SK-N-SH treated with all-trans-retinoic acid at 6 μM for 48 hours (cell line): Measurements from ENCODE around the gene ALG14.

ENCODE experiments used
- ATAC-seq: fragments of 200-7000 bp; cut with Tn5 transposase; 3 replicates; pipeline ENCODE4 v1.9.1; 2020; ENCODE audit warnings: mild to moderate bottlenecking, moderate library complexity
- BACH2 ChIP-seq: fragments of 250-450 bp; sonication (Bioruptor Pico); IDR thresholded peaks from 2 replicates; pipeline ENCODE4 v1.9.0; 2021; ENCODE audit warnings: mild to moderate bottlenecking, borderline replicate concordance
- CREB5 ChIP-seq: fragments of 250-450 bp; sonication (Bioruptor Pico); IDR thresholded peaks from 2 replicates; pipeline ENCODE4 v1.5.1; 2020; ENCODE audit warnings: low read depth, mild to moderate bottlenecking, moderate library complexity
- CSDC2 ChIP-seq: fragments of 250-450 bp; sonication (Bioruptor Pico); IDR thresholded peaks from 2 replicates; pipeline ENCODE4 v1.5.0; 2020; ENCODE audit warnings: mild to moderate bottlenecking, moderate library complexity
- CSRNP3 ChIP-seq: fragments of 250-450 bp; sonication (Bioruptor Pico); IDR thresholded peaks from 2 replicates; pipeline ENCODE4 v1.5.1; 2021; ENCODE audit warnings: mild to moderate bottlenecking, moderate library complexity
- GLIS3 ChIP-seq: fragments of 250-450 bp; sonication (Bioruptor Pico); IDR thresholded peaks from 2 replicates; pipeline ENCODE4 v1.5.0; 2020; ENCODE audit warnings: mild to moderate bottlenecking, moderate library complexity
- ISL1 ChIP-seq: fragments of 250-450 bp; sonication (Bioruptor Pico); IDR thresholded peaks from 2 replicates; pipeline ENCODE4 v2.1.2; 2022; ENCODE audit warnings: mild to moderate bottlenecking, moderate library complexity
- OSR1 ChIP-seq: fragments of 250-450 bp; sonication (Bioruptor Pico); IDR thresholded peaks from 2 replicates; pipeline ENCODE4 v1.8.0; 2022; ENCODE audit warnings: moderate library complexity, mild to moderate bottlenecking, inconsistent platforms
- PATZ1 ChIP-seq: fragments of 250-450 bp; sonication (Bioruptor Pico); IDR thresholded peaks from 2 replicates; pipeline ENCODE4 v1.8.0; 2020; ENCODE audit warnings: mild to moderate bottlenecking, moderate library complexity, borderline replicate concordance
- POU6F1 ChIP-seq: fragments of 250-450 bp; sonication (Bioruptor Pico); IDR thresholded peaks from 2 replicates; pipeline ENCODE4 v1.8.0; 2021; ENCODE audit warnings: low read depth, mild to moderate bottlenecking, moderate library complexity, borderline replicate concordance
- RARB ChIP-seq: fragments of 250-450 bp; sonication (Bioruptor Pico); IDR thresholded peaks from 2 replicates; pipeline ENCODE4 v1.8.0; 2021; ENCODE audit warnings: mild to moderate bottlenecking, moderate library complexity
- TCF4 ChIP-seq: fragments of 250-450 bp; sonication (Bioruptor Pico); IDR thresholded peaks from 2 replicates; pipeline ENCODE4 v1.8.0; 2021; ENCODE audit warnings: mild to moderate bottlenecking, moderate library complexity, borderline replicate concordance
- TOX ChIP-seq: fragments of 250-450 bp; sonication (Bioruptor Pico); IDR thresholded peaks from 2 replicates; pipeline ENCODE4 v1.8.0; 2021; ENCODE audit warnings: mild to moderate bottlenecking, moderate library complexity, borderline replicate concordance
- ZC3H10 ChIP-seq: fragments of 250-450 bp; sonication (Bioruptor Pico); IDR thresholded peaks from 2 replicates; pipeline ENCODE4 v1.5.1; 2021; ENCODE audit warnings: mild to moderate bottlenecking, moderate library complexity
- ZFP3 ChIP-seq: fragments of 250-450 bp; sonication (Bioruptor Pico); IDR thresholded peaks from 2 replicates; pipeline ENCODE4 v1.5.0; 2020; ENCODE audit warnings: mild to moderate bottlenecking, moderate library complexity
- ZFP30 ChIP-seq: fragments of 450-650 bp; formaldehyde crosslinking; IDR thresholded peaks from 2 replicates; pipeline ENCODE4 v1.5.0; 2022; ENCODE audit warnings: mild to moderate bottlenecking, moderate library complexity
- ZNF565 ChIP-seq: fragments of 450-650 bp; formaldehyde crosslinking; conservative IDR thresholded peaks from 2 replicates; pipeline ENCODE4 v1.5.0; 2020; ENCODE audit warnings: low read depth, mild to moderate bottlenecking, moderate library complexity
- ZNF70 ChIP-seq: fragments of 450-650 bp; formaldehyde crosslinking; IDR thresholded peaks from 2 replicates; pipeline ENCODE4 v1.5.0; 2020; ENCODE audit warnings: mild to moderate bottlenecking, moderate library complexity
- ZNF8 ChIP-seq: fragments of 450-650 bp; formaldehyde crosslinking; IDR thresholded peaks from 2 replicates; pipeline ENCODE4 v1.5.0; 2020; ENCODE audit warnings: mild to moderate bottlenecking, moderate library complexity
- TF ChIP-seq, protein P1 (sequence below): fragments of 250-450 bp; sonication (Bioruptor Pico); IDR thresholded peaks from 2 replicates; pipeline ENCODE4 v1.5.0; 2020; ENCODE audit warnings: mild to moderate bottlenecking, moderate library complexity

The ALG14 gene

GRCh38 chr1:94954263-94955220, 118.2 kb downstream of the ALG14 start:
- TF ChIP-seq GLIS3 (CRISPR knock-in tag) (no peak), TCF4 (CRISPR knock-in tag) (no peak), CREB5 (CRISPR knock-in tag) (no peak), ZFP3 (CRISPR knock-in tag) (no peak), POU6F1 (CRISPR knock-in tag) (no peak), OSR1 (CRISPR knock-in tag) (no peak), RARB (CRISPR knock-in tag) (no peak), CSDC2 (no peak)
- TF ChIP-seq, protein P1, sequence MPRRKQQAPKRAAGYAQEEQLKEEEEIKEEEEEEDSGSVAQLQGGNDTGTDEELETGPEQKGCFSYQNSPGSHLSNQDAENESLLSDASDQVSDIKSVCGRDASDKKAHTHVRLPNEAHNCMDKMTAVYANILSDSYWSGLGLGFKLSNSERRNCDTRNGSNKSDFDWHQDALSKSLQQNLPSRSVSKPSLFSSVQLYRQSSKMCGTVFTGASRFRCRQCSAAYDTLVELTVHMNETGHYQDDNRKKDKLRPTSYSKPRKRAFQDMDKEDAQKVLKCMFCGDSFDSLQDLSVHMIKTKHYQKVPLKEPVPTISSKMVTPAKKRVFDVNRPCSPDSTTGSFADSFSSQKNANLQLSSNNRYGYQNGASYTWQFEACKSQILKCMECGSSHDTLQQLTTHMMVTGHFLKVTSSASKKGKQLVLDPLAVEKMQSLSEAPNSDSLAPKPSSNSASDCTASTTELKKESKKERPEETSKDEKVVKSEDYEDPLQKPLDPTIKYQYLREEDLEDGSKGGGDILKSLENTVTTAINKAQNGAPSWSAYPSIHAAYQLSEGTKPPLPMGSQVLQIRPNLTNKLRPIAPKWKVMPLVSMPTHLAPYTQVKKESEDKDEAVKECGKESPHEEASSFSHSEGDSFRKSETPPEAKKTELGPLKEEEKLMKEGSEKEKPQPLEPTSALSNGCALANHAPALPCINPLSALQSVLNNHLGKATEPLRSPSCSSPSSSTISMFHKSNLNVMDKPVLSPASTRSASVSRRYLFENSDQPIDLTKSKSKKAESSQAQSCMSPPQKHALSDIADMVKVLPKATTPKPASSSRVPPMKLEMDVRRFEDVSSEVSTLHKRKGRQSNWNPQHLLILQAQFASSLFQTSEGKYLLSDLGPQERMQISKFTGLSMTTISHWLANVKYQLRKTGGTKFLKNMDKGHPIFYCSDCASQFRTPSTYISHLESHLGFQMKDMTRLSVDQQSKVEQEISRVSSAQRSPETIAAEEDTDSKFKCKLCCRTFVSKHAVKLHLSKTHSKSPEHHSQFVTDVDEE (CRISPR knock-in tag) = no peak
- ATAC-seq = no peak

- ATAC-seq = no peak
- TF ChIP-seq ZFP3 (CRISPR knock-in tag) (no peak), PATZ1 (CRISPR knock-in tag) (no peak), POU6F1 (CRISPR knock-in tag) (no peak), ZNF565 (CRISPR knock-in tag) (no peak), ZFP30 (CRISPR knock-in tag) (no peak), RARB (CRISPR knock-in tag) (no peak), ZNF70 (CRISPR knock-in tag) (no peak), ZC3H10 (no peak), GLIS3 (CRISPR knock-in tag) (no peak), TOX (CRISPR knock-in tag) (no peak), ZNF8 (no peak), TCF4 (CRISPR knock-in tag) (no peak), CSRNP3 (CRISPR knock-in tag) (no peak), BACH2 (CRISPR knock-in tag) (no peak), ISL1 (CRISPR knock-in tag) (no peak)
- TF ChIP-seq, protein P1 (CRISPR knock-in tag) = no peak
Observed at GRCh38 chr1:94953746-94954145, 119.0 kb downstream of the ALG14 start.
